Transverse colon (tissue), 4 donors: ENCODE measurements around the gene PPP2R2C. TPM values are rescaled to one million over a fixed set of nuclear protein-coding genes. Genes with fewer than 3 reads are reported as not detected.

ENCODE experiments used
- DNase-seq: peaks from one replicate; pipeline ENCODE4 v3.0.0-alpha.2; 2019
- H3K27ac ChIP-seq, 4 donors: fragments of 200-600 bp; sonication (generic); 2 replicates each; pipeline ENCODE4 v1.5.1; 2016 to 2018; ENCODE audit warnings: inconsistent platforms in 4 of 4
- H3K27me3 ChIP-seq: fragments of 200-600 bp; sonication (generic); 2 replicates; pipeline ENCODE4 v1.5.1; 2017; ENCODE audit warnings: inconsistent platforms
- H3K36me3 ChIP-seq, 4 donors: fragments of 200-600 bp; sonication (generic); 2 replicates each; pipeline ENCODE4 v1.5.1; 2017 to 2019; ENCODE audit warnings: inconsistent platforms in 4 of 4
- H3K4me1 ChIP-seq, 4 donors: fragments of 200-600 bp; sonication (generic); 2 replicates each; pipeline ENCODE4 v1.5.1; 2017 to 2020; ENCODE audit warnings: inconsistent platforms in 4 of 4
- H3K4me3 ChIP-seq, 4 donors: fragments of 200-600 bp; sonication (generic); 1 replicate in 1 of 4; 2 replicates in 3 of 4; pipeline versions ENCODE4 v1.5.1 to v1.6.1; 2017 to 2019; ENCODE audit warnings: inconsistent platforms in 4 of 4
- H3K9me3 ChIP-seq, 2 donors: fragments of 200-600 bp; sonication (generic); 2 replicates each; pipeline ENCODE4 v1.5.1; 2017 to 2019; ENCODE audit warnings: inconsistent platforms in 2 of 2
- CTCF ChIP-seq, 5 experiments: fragments of 200-600 bp in 3 of 5; fragments of 450-650 bp in 2 of 5; sonication (generic) in 3 of 5; IDR thresholded peaks; 1 replicate in 2 of 5; 2 replicates in 3 of 5; pipeline ENCODE4 v1.5.1; 2016 to 2017; ENCODE audit warnings: antibody characterized with exemption in 5 of 5, inconsistent platforms in 3 of 5, mild to moderate bottlenecking in 2 of 5, moderate library complexity in 1 of 5
- EP300 ChIP-seq: sonication (generic); formaldehyde crosslinking; IDR thresholded peaks from one replicate; pipeline ENCODE4 v1.6.1; 2017; ENCODE audit warnings: antibody characterized with exemption, low read depth
- POLR2A ChIP-seq: fragments of 450-650 bp; IDR thresholded peaks from one replicate; pipeline ENCODE4 v1.6.1; 2016; ENCODE audit warnings: antibody characterized with exemption, mild to moderate bottlenecking, moderate library complexity
- POLR2AphosphoS5 ChIP-seq, 3 donors: sonication (generic); formaldehyde crosslinking; IDR thresholded peaks; one replicate each; pipeline ENCODE4 v1.6.1; 2016; ENCODE audit warnings: antibody characterized with exemption in 3 of 3
- WGBS, 2 donors: methylation state at CpG; one replicate each; pipeline ENCODE4 v1.1.5; 2018; ENCODE audit warnings: low coverage in 1 of 2; 5-methylcytosine and 5-hydroxymethylcytosine counted together
- in situ Hi-C, 4 donors: fragments of 200-750 bp; cut with MboI; loops; one replicate each; pipeline versions ENCODE4 v1.15.0 to v1.15.1; 2017; ENCODE audit warnings: low sequenced_read_pairs in 3 of 4, low pct_ligation_motif_present in 1 of 4, low pct_unique_long_range_greater_than_20kb in 1 of 4
- intact Hi-C: fragments of 100-400 bp; cut with DNase I; formaldehyde crosslinking; loops from one replicate; pipeline ENCODE4 v1.15.1; 2023; ENCODE audit warnings: low total_unique reads
- total RNA-seq, 4 donors: library from RNA; depleted of rRNA; stranded (reverse); fragments of >200 nt; gene quantifications; one replicate each; pipeline ENCODE4 v1.1.0, GENCODE V29; 2016

The PPP2R2C gene
- total RNA-seq, 4 donors from 2014 or later: 0.27 to 8.8 (median 1.7) TPM

DNA sequence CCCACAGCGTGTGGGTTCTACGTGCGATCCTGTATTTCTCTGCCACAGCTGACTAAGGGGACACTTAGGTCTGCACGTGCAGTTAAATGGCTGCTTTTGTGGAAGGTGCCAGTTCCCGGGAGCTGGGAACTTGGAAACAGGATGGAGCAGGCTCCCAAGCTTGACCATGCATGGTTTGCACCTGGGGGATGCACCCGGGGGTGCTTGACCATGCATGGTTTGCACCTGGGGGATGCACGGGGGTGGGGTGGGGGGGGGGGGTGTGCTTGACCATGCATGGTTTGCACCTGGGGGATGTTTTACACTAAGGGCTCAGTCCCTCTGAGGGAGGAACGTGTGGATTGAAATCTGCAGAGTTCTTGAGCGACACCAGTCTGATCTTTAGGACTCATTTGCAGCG lies 197.1 kb downstream of the PPP2R2C start:
- no peak for TF ChIP-seq CTCF (IDR thresholded peaks at IDR 0.05)
- peak overlapping the region; percentile 58 to 94 (median 60) for H3K27ac ChIP-seq
- in situ Hi-C loops (no loop called here), intact Hi-C loops (no loop called here)
- H3K9me3 ChIP-seq: no peaks in the 10 kb centered on the region
- WGBS, 2 donors: 82% methylated on average over 10 of the region's 10 CpGs; no CpG with 5 or more reads in 1 of the 2 donors
- no peaks in the 10 kb centered on the region for H3K27me3 ChIP-seq
- no peaks in the 10 kb centered on the region for H3K36me3 ChIP-seq
- no peak for DNase-seq
- no peak overlapping the region for H3K4me3 ChIP-seq
- H3K4me1 ChIP-seq: peaks cover 55 to 75% (median 57%) of the 10 kb centered on the region in 4 donors

DNA sequence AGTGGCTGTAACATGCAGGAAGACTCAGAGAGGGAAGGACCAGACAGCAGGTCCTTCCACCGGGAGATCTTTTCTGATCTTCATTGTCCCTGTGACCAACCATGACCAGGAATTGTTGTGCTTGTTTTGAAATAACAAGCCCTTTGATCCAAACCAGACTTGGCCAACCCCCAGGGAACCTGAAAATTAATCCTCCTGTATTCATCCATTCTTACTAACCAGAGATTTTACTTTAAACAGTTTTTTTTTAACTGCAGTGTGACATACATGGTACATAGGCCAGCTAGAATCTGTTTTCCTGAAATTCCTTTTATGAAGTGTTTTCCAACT lies 198.8 kb downstream of the PPP2R2C start:
- Histone ChIP-seq H3K27me3 (no peaks in the 10 kb centered on the region), H3K27ac (peak overlapping the region; percentile 20 to 94 (median 92)), H3K4me3 (no peak overlapping the region), H3K9me3 (no peaks in the 10 kb centered on the region), H3K36me3 (no peaks in the 10 kb centered on the region), H3K4me1 (peaks cover 54 to 75% (median 56%) of the 10 kb centered on the region in 4 donors)
- in situ Hi-C loops (loop anchor here in 1 of 4 donors (25.0 kb wide), 1 partner anchor 289 kb away; no protein-coding TSS in a partner anchor), intact Hi-C loops (no loop called here)
- TF ChIP-seq CTCF (IDR thresholded peaks at IDR 0.05) (no peak), POLR2A (no peak), EP300 (no peak), POLR2AphosphoS5 (IDR thresholded peaks at IDR 0.05) (no peak)
- WGBS, 2 donors: 72% methylated on average over 1 of the region's 1 CpG; no CpG with 5 or more reads in 1 of the 2 donors
- no peak for DNase-seq

DNA sequence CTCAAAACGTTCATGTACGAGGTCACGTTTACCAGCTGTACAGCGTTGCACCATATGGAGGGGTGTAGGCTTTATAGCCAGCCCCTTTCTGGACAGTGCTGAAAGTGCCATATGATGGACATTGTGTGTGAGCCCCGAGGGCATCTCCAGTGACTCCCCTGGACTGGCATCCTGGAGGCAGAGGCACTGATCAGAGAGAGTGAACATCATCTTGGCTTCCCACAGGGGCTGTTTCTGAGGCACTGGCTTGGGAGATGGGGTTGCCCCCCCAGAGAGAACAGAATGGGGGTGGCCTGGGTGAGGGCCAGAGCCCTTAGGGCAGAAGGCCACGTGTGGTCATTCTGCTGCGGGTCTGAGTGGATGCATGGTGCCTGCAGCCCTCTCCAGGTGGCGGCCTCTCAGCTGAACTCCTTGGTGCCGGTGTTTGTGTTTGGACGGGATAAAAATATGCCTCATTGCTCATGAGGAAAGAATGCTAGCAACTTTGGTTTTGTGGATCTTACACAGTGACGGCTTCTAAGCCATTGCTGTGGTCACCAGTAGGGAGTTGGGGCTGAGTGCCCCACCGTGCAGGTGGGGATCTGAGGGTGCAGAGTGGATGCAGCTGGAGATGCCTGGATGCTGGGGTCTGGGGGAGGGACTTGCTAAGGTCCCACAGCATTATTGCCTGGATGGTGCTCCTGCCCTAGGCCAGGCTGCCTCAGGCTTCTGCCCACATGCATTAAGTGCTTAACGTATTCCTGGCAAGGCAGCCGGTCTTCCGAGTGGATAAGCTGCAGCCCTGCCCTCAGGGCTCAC lies 199.4 kb downstream of the PPP2R2C start:
- in situ Hi-C loops: loop anchor here in 1 of 4 donors (25.0 kb wide), 1 partner anchor 289 kb away; no protein-coding TSS in a partner anchor
- no peaks in the 10 kb centered on the region for H3K27me3 ChIP-seq
- no peak for DNase-seq
- peaks cover 49 to 70% (median 52%) of the 10 kb centered on the region in 4 donors for H3K4me1 ChIP-seq
- intact Hi-C loops: no loop called here
- H3K36me3 ChIP-seq: no peaks in the 10 kb centered on the region
- 54 to 56% methylated on average over 3 to 14 of the region's 15 CpGs for WGBS, 2 donors
- H3K27ac ChIP-seq: peak overlapping the region; percentile 81 to 94 (median 92)
- H3K4me3 ChIP-seq: no peak overlapping the region
- TF ChIP-seq CTCF (IDR thresholded peaks at IDR 0.05): no peak
- no peak for TF ChIP-seq EP300
- TF ChIP-seq POLR2AphosphoS5 (IDR thresholded peaks at IDR 0.05): peak in 1 of 3 donors; percentile 15
- no peak for TF ChIP-seq POLR2A
- no peaks in the 10 kb centered on the region for H3K9me3 ChIP-seq

GRCh38 chr4:6271701-6272465 lies 200.5 kb downstream of the PPP2R2C start:
- peak; percentile 35 for DNase-seq
- Histone ChIP-seq H3K4me1 (peaks cover 40 to 62% (median 50%) of the 10 kb centered on the region in 4 donors), H3K4me3 (peak overlapping the region in 1 of 4 donors; percentile 78), H3K9me3 (no peaks in the 10 kb centered on the region), H3K27me3 (no peaks in the 10 kb centered on the region), H3K27ac (peak overlapping the region; percentile 81 to 94 (median 92)), H3K36me3 (no peaks in the 10 kb centered on the region)
- TF ChIP-seq EP300 (no peak), CTCF (IDR thresholded peaks at IDR 0.05) (no peak), POLR2AphosphoS5 (IDR thresholded peaks at IDR 0.05) (no peak), POLR2A (no peak)
- 23 to 37% methylated on average over 4 to 15 of the region's 15 CpGs for WGBS, 2 donors
- in situ Hi-C loops: loop anchor here in 1 of 4 donors (25.0 kb wide), 1 partner anchor 290 kb away; no protein-coding TSS in a partner anchor
- intact Hi-C loops: no loop called here
